Skeletal muscle tissue (tissue), 4 donors: ENCODE measurements around the gene LARGE1. TPM values are rescaled to one million over a fixed set of nuclear protein-coding genes. Genes with fewer than 3 reads are reported as not detected.

Experiments
- H3K27ac ChIP-seq: one replicate; pipeline ENCODE4 v1.7.0; 2013; ENCODE audit warnings: mild to moderate bottlenecking, low read depth, low read length, inconsistent platforms
- H3K27me3 ChIP-seq, 3 donors: one replicate each; pipeline ENCODE4 v1.7.0; 2013; ENCODE audit warnings: low read length in 3 of 3; ENCODE audit not compliant: control insufficient read depth in 3 of 3, insufficient read depth in 3 of 3
- H3K36me3 ChIP-seq, 3 donors: one replicate each; pipeline ENCODE4 v1.7.0; 2013; ENCODE audit warnings: low read length in 3 of 3; ENCODE audit not compliant: control insufficient read depth in 3 of 3, insufficient read depth in 3 of 3
- H3K4me1 ChIP-seq, 3 donors: one replicate each; pipeline ENCODE4 v1.7.0; 2013; ENCODE audit warnings: low read length in 3 of 3, mild to moderate bottlenecking in 3 of 3; ENCODE audit not compliant: control insufficient read depth in 3 of 3, insufficient read depth in 3 of 3
- H3K4me3 ChIP-seq, 3 donors: one replicate each; pipeline ENCODE4 v1.7.0; 2013; ENCODE audit warnings: low read length in 3 of 3
- H3K9ac ChIP-seq, 3 donors: one replicate each; pipeline ENCODE4 v1.7.0; 2013; ENCODE audit warnings: low read length in 3 of 3, mild to moderate bottlenecking in 3 of 3, moderate library complexity in 2 of 3, low read depth in 1 of 3
- H3K9me3 ChIP-seq, 3 donors: one replicate each; pipeline ENCODE4 v1.7.0; 2013; ENCODE audit warnings: low read length in 3 of 3; ENCODE audit not compliant: control insufficient read depth in 3 of 3
- total RNA-seq: library from RNA; depleted of rRNA; stranded (reverse); fragments of >200 nt; gene quantifications from one replicate; pipeline ENCODE4 v1.2.3, GENCODE V29; 2014
- donor health status: Osteomylitis.

The LARGE1 gene
- total RNA-seq, 1 donor from 2014 or later = 12.5 TPM

DNA sequence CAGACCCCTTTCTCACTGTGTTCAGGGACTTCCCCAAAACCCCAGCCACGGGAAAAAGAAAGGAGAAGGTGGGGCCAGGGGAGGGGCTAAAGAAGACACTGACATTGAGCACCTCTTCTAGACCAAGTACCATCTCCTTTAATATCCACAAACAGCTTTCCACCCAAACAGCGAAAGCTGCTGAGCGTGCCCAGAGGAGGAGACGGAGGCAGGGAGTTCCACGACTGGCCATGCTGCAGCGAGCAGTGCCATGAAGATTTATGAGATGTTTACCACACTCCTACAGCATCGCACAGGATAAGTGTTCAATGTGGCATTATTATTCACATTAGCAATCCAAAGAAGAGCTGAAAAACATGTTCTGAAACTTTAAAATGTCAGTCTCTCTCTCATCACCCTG is 127.4 kb downstream of the LARGE1 start:
- Histone ChIP-seq H3K27ac (no peak overlapping the region), H3K27me3 (no peaks in the 10 kb centered on the region), H3K9ac (no peak overlapping the region), H3K4me3 (peak overlapping the region in 2 of 3 donors; percentile 2 to 3), H3K4me1 (peaks cover 0 to 4% (median 0%) of the 10 kb centered on the region in 3 donors), H3K9me3 (peaks cover 0 to 2% (median 0%) of the 10 kb centered on the region in 3 donors), H3K36me3 (no peaks in the 10 kb centered on the region)

DNA sequence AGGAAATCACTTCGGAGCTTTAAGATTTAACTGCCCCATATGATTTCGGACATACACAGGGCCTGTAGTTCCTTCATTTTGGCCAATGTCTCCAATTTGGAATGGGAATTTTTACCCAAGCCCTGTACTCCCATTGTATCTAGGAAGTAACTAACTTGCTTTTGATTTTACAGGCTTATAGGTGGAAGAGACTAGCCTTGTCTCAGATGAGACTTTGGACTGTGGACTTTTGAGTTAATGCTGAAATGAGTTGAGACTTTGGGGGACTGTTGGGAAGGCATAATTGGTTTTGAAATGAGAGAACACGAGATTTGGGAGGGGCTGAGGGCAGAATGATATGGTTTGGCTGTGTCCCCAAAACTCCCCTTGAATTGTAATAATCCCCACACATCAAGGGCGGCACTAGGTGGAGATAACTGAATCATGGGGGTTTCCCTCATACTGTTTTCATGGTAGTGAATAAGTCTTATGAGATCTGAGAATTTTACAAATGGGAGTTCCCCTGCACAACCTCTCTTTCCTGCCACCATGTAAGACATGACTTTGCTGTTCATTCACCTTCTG is 130.5 kb downstream of the LARGE1 start:
- peaks cover 0 to 5% (median 4%) of the 10 kb centered on the region in 3 donors for H3K4me1 ChIP-seq
- no peak overlapping the region for H3K4me3 ChIP-seq
- no peak overlapping the region for H3K9ac ChIP-seq

DNA sequence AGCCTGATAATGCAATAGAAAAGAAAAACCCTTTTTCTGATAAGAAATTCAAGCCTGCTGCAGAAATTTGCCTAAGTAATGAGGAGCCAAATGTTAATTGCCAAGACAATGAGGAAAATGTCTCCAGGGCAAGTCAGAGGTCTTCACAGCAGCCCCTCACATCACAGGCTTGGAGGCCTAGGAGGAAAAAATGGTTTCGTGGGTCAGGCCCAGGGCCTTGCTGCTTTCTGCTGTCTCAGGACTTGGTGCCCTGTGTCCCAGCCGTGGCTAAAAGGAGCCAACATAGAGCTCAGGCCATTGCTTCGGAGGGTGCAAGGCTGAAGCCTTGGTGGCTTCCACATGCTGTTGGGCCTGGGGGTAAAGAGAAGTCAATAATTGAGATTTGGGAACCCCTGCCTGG is 131.3 kb downstream of the LARGE1 start:
- H3K4me3 ChIP-seq = no peak overlapping the region
- H3K9me3 ChIP-seq = peaks cover 0 to 2% (median 0%) of the 10 kb centered on the region in 3 donors
- peaks cover 0 to 5% (median 4%) of the 10 kb centered on the region in 3 donors for H3K4me1 ChIP-seq
- no peaks in the 10 kb centered on the region for H3K27me3 ChIP-seq
- no peaks in the 10 kb centered on the region for H3K36me3 ChIP-seq
- no peak overlapping the region for H3K27ac ChIP-seq
- H3K9ac ChIP-seq = no peak overlapping the region

More for the DNA sequence above, 130.5 kb downstream of the LARGE1 start:
- no peaks in the 10 kb centered on the region for H3K36me3 ChIP-seq
- no peaks in the 10 kb centered on the region for H3K27me3 ChIP-seq
- no peak overlapping the region for H3K27ac ChIP-seq
- H3K9me3 ChIP-seq = peaks cover 0 to 2% (median 0%) of the 10 kb centered on the region in 3 donors

DNA sequence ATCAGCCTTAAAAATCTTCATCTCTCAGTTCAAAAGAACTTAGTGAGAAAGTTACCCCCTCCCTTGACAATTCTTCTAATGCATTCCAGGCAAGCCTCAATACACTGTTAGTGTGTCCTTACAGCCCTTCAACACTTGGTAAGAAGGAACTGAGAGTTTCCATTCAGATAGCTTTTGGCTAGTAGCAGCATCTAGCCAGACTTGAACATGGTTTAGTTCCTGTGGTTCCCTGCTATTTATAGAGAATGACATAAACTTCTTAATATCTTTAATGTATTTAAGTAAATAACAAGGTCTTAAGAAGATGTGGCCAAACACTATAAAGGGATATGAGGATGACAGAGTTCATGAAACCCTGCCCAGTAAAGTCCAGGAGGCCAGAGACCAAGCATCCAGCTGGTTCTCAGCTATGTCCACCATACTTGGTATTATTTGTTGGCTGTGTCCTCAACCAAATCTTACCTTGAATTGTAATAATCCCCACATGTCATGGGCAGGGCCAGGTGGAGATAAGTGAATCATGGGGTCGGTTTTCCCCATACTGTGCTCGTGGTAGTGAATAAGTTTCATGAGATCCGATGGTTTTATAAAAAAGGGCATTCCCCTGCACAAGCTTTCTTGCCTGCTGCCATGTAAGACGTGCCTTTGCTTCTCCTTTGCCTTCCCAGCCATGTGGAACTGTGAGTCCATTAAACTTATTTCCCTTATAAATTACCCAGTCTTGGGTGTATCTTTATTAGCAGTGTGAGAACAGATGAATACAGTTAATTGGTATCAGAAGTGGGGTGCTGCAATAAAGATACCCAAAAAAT is 132.4 kb downstream of the LARGE1 start:
- H3K4me3 ChIP-seq = no peak overlapping the region
- peaks cover 0 to 2% (median 0%) of the 10 kb centered on the region in 3 donors for H3K9me3 ChIP-seq
- H3K27me3 ChIP-seq = no peaks in the 10 kb centered on the region
- H3K27ac ChIP-seq = no peak overlapping the region
- H3K9ac ChIP-seq = no peak overlapping the region
- H3K36me3 ChIP-seq = no peaks in the 10 kb centered on the region
- peaks cover 0 to 5% (median 3%) of the 10 kb centered on the region in 3 donors for H3K4me1 ChIP-seq

DNA sequence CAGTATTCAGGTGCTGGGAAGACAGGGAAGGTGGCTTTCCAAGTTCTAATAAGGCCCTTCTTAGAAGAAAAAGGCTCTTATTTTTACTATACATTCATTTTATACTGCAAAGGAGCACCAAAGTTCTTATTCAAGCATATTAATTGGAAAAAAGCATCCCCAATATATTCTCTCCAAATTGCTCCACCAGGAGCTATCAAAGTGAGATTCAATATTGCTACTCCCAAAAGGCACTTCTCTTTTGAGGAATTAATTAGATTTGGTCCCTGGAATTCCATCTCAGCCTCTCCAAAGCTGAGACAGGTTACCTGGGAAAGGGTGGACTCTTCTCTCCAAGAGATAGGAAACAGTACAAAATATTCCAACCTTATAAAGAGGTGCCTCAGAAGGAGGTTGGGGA is 134.1 kb downstream of the LARGE1 start:
- H3K9me3 ChIP-seq = peaks cover 0 to 2% (median 0%) of the 10 kb centered on the region in 3 donors
- no peaks in the 10 kb centered on the region for H3K27me3 ChIP-seq
- H3K9ac ChIP-seq = no peak overlapping the region
- no peak overlapping the region for H3K4me3 ChIP-seq
- H3K4me1 ChIP-seq = peaks cover 0 to 12% (median 4%) of the 10 kb centered on the region in 3 donors
- H3K27ac ChIP-seq = no peak overlapping the region
- no peaks in the 10 kb centered on the region for H3K36me3 ChIP-seq

DNA sequence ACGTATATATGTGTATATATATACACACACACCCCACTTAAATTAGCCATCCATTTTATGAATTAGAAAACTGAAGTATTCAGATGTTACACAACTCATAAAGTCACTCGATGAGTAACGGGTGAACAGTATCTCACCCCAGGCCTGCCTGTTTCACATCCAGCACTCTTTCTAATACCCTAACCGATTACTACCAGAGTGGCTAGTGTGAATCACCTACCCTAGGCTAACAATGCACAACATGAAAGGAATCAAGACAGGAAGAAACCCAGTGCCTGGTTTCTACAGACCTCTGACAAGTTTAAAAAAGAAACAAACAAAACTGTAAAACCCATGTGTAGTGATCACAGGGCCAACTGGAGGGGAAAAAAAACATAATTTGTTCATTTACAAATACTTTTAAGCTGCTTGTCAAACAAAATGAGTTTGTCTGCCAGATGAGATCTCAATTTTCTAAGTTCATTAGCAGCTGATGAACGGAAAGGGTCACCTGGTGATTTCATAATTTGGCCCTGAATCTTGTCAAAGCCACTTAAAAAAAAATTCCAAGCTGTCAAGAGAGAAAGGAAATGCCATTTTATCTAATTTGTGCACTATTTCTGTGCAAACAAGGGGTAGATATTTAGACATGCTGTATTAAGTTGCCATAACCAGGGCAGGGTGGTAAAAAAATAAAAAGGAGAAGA is 134.8 kb downstream of the LARGE1 start:
- H3K27me3 ChIP-seq = no peaks in the 10 kb centered on the region
- H3K9me3 ChIP-seq = peaks cover 0 to 2% (median 0%) of the 10 kb centered on the region in 3 donors
- H3K4me3 ChIP-seq = no peak overlapping the region
- H3K36me3 ChIP-seq = no peaks in the 10 kb centered on the region
- no peak overlapping the region for H3K27ac ChIP-seq
- no peak overlapping the region for H3K9ac ChIP-seq
- H3K4me1 ChIP-seq = peaks cover 0 to 12% (median 8%) of the 10 kb centered on the region in 3 donors

DNA sequence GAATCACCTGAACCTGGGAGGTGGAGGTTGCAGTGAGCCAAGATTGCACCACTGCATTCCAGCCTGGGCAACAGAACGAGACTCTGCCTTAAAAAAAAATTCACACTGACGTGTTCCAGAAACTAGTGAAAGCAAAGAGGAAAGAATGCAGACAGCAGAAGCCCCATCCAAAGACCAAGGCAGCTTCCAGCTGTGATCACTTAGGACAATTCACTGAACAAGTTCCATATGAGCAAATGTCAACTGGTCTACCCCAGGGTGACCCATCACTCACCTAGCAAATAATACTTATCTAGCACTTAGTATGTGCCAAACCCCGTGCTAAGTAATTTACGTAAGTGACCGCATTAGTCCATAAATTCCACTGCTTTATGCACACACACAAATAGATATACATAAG is 138.9 kb downstream of the LARGE1 start:
- Histone ChIP-seq H3K9ac (no peak overlapping the region), H3K4me1 (peaks cover 0 to 12% (median 10%) of the 10 kb centered on the region in 3 donors), H3K27ac (no peak overlapping the region)

DNA sequence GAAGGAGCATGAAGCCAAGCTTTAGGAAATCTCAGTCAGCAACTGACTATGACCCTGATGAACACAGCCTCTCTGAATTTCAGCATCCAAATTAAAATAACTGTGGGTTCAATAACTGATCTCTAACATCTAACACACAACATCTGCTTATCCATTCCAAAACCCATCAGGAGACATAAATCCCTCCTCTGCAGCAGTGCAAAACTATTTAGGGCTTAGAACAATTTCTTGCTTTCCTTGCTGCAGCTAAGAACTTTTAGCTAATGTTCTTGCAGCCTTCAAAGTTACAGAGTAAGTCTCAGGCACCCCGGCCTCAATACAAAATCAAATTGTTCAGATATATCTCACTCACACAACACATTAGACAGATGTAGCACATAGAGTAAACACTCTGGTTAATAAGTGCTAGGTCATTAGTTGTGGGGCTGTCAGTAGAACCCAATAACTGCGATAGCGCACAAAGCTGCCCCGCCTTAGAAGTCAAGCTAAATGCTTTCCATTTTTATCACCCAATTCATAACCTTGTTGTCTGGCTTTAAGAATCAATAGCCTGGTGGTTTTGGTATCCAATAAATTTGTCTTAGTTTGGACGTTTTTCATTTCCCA is 139.6 kb downstream of the LARGE1 start:
- Histone ChIP-seq H3K4me3 (no peak overlapping the region), H3K27me3 (no peaks in the 10 kb centered on the region), H3K9ac (no peak overlapping the region), H3K27ac (no peak overlapping the region), H3K36me3 (no peaks in the 10 kb centered on the region), H3K9me3 (no peaks in the 10 kb centered on the region), H3K4me1 (peaks cover 0 to 12% (median 10%) of the 10 kb centered on the region in 3 donors)

More for the DNA sequence above, 138.9 kb downstream of the LARGE1 start:
- Histone ChIP-seq H3K36me3 (no peaks in the 10 kb centered on the region), H3K4me3 (no peak overlapping the region), H3K9me3 (no peaks in the 10 kb centered on the region), H3K27me3 (no peaks in the 10 kb centered on the region)

DNA sequence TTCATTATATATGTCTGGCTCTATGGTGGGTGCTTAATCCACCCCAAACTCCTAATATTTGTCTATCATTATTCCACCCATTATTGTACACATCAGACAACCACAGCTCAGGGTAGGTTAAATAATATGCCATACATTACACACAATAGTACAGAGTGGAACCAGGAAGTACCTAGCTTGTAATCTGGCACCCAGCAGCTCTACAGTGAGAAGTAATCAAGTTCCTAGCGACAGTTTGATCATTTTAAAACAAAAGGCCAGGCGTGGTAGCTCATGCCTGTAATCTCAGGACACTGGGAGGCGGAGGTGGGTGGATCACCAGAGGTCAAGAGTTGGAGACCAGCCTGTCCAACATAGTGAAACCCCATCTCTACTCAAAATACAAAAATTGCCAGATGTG is 141.0 kb downstream of the LARGE1 start:
- Histone ChIP-seq H3K4me3 (no peak overlapping the region), H3K27ac (no peak overlapping the region), H3K36me3 (no peaks in the 10 kb centered on the region), H3K4me1 (peaks cover 3 to 16% (median 13%) of the 10 kb centered on the region in 3 donors), H3K9ac (no peak overlapping the region), H3K9me3 (no peaks in the 10 kb centered on the region), H3K27me3 (no peaks in the 10 kb centered on the region)
